Erythroblast (primary cell): ENCODE data around the gene YTHDC1.

Experiments
- GATA1 ChIP-seq: IDR thresholded peaks from 2 replicates; pipeline ENCODE4 v1.6.1; 2011; ENCODE audit warnings: low read depth, mild to moderate bottlenecking, control low read depth, low read length, moderate library complexity
- POLR2A ChIP-seq: IDR thresholded peaks from 2 replicates; pipeline ENCODE4 v1.6.1; 2011; ENCODE audit warnings: mild to moderate bottlenecking, low read length

- TF ChIP-seq POLR2A (no peak), GATA1 (no peak)
Observed at GRCh38 chr4:68373513-68373912, 23.6 kb upstream of the YTHDC1 start.
